NB4 (cell line): ENCODE measurements around the gene NRBF2.

Experiments
- MYC ChIP-seq: IDR thresholded peaks from 2 replicates; pipeline ENCODE4 v1.6.1; 2011; ENCODE audit warnings: low read depth, low read length
- POLR2A ChIP-seq: IDR thresholded peaks from 2 replicates; pipeline ENCODE4 v1.6.1; 2011; ENCODE audit warnings: mild to moderate bottlenecking; ENCODE audit not compliant: insufficient read length; ENCODE audit errors: extremely low read depth
- TF ChIP-seq, protein P1 (sequence below): IDR thresholded peaks from one replicate; pipeline ENCODE4 v1.5.1; 2012; ENCODE audit warnings: low read depth, low read length
- TF ChIP-seq, protein P2 (sequence below): IDR thresholded peaks from 2 replicates; pipeline ENCODE4 v1.6.1; 2011; ENCODE audit warnings: low read depth, low read length

DNA sequence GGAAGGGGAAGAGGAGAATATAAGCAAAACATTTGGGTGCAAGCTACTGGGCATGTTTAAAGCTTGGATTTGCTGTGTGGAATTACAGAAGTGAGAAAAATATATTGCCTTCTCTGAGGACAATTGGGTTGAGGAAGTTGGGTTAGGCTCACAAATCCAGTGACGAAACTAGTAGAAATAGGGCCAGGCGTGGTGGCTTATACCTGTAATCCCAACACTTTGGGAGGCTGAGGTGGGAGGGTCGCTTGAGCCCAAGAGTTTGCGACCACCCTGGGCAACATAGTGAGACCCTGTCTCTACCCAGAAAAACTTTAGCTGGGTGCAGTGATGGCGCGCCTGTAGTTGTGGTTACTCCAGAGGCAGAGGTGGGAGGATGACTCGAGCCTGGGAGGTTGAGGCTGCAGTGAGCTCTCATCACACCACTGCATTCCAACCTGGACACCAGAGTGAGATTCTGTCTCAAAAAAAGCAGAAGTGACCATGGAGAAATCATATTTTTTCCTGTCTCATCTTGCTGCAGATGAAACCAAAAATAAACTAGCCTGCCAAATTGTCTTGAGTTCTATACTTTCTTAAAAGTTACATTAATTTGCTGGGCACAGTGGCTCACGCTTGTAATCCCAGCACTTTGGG, 22.4 kb downstream of the NRBF2 start:
- TF ChIP-seq, protein P1, sequence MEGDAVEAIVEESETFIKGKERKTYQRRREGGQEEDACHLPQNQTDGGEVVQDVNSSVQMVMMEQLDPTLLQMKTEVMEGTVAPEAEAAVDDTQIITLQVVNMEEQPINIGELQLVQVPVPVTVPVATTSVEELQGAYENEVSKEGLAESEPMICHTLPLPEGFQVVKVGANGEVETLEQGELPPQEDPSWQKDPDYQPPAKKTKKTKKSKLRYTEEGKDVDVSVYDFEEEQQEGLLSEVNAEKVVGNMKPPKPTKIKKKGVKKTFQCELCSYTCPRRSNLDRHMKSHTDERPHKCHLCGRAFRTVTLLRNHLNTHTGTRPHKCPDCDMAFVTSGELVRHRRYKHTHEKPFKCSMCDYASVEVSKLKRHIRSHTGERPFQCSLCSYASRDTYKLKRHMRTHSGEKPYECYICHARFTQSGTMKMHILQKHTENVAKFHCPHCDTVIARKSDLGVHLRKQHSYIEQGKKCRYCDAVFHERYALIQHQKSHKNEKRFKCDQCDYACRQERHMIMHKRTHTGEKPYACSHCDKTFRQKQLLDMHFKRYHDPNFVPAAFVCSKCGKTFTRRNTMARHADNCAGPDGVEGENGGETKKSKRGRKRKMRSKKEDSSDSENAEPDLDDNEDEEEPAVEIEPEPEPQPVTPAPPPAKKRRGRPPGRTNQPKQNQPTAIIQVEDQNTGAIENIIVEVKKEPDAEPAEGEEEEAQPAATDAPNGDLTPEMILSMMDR = no peak
- TF ChIP-seq, protein P2, sequence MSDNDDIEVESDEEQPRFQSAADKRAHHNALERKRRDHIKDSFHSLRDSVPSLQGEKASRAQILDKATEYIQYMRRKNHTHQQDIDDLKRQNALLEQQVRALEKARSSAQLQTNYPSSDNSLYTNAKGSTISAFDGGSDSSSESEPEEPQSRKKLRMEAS = no peak
- TF ChIP-seq POLR2A (no peak), MYC (no peak)
